HG03103 (cell line): Measurements from ENCODE around the gene PTPRO.
A peak's percentile ranks its signal among the peaks of the same experiment; 100 is the strongest.

Experiments
- ATAC-seq: cut with Tn5 transposase; IDR thresholded peaks from one replicate; pipeline ENCODE4 v1.9.1; 2021; ENCODE audit warnings: low read depth; ENCODE audit not compliant: unreplicated experiment

Gene PTPRO

DNA sequence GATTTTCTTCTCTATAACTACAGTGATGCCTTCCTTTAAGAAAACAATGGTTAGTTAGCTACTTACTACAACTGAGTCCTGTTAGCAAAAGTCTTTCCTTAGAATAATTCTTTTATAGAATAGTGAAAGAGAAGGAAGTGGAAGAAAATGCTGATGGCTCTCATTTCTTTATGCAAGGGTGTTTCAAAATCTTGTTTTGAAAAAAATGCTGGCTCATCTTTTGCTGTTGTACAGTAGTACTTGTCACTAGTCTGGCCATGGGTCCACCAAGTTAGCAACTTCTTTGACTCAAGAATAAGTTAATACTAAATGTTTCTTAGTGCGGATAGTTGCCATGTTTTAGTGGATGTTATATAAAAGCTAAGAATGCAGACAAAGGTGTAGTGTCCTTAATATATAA, 225.4 kb downstream of the PTPRO start:
- ATAC-seq, result no peak

DNA sequence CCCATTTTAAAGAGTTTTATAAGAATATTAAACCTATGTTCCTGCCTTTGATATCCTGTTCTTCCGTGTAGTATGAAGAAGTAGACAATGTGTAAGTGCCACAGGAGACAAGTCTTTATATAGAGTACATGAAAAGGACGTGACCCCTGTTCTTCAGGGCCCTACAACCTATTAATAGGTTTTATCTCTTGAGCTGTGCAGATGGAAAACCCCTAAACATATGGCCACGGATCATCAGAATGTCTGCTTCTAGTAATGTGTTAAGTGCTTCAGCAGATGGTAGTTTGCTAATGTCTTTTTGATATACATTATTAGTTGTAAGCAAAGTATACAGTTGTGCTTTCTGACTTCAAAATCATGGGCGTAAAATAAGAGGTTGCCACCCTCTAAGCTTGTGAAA, 228.5 kb downstream of the PTPRO start:
- no peak for ATAC-seq

DNA sequence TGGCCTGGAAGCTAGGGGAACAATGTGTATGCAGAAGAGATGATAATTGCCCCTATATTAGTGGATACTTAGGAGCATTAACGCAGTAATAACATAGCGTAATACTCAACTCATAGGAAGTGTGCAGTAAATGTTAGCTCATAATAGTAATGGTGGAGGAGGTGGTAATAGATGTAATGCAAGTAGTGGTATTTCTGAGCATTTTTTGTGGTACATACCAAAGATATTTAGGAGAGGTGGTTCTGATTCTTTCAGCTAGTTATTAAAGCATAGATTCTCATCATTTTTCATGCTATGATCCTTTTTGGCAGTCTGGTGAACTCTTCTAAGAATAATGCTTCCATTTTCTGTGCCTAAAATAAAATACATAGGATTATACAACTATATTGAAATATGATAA, 233.1 kb downstream of the PTPRO start:
- ATAC-seq, result no peak

DNA sequence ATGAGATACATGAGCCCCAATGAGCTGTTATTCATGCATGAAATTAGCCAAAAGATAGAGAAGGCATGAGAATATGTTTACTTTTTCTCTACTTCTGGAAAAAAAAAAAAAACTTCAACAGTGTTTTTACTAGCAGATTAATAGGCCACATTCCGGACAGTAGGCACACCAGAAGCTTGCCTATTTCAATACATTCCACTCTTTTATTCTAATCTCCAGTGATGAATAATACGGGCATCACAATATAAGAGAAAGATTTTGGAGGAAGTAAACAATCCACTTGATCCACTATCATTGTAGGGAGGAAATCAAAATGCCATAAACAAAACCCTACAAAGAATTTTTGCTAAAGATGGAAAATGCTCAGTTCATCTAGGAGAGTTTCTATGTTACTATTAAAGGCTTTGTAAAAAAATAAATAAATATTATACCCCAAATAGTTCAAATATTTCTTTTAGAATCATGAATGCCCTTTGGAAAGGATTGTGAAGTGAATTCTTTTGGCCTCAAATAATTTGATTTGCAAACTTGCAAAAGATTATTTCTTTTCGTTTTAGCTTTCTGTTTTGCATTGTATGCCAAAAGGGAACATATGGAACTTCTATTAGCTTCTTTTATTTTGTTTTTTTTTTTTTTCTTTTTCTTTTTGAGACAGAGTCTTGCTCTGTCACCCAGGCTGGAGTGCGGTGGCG, 234.2 kb downstream of the PTPRO start:
- no peak for ATAC-seq

DNA sequence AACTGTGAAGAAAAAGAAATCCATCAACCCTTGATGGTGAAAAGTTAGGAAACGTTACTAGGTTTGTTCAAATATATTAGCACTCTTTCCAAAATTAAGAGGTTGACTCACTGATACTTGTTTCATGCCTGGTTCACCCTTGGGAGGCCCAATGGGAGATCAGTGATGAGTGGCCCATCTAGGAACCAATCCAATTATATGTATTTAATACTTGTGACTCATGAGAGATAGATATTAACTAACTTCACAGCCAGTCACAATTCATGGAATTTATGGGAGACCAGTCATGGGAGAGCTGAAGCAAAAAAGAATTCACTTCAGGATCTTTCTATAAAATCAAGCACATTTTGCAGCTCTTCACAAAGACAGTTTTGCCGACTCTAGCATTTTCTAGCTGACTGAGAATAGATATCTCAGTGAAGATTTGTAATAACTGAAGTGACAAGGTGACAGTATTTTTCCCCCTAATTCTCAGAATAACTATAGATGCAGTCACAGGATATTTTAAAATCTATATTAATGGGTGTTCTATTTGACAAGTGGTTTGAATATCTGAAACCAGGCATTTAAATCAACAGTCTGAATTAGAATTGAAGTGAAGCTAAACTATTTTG, 236.7 kb downstream of the PTPRO start:
- no peak for ATAC-seq

DNA sequence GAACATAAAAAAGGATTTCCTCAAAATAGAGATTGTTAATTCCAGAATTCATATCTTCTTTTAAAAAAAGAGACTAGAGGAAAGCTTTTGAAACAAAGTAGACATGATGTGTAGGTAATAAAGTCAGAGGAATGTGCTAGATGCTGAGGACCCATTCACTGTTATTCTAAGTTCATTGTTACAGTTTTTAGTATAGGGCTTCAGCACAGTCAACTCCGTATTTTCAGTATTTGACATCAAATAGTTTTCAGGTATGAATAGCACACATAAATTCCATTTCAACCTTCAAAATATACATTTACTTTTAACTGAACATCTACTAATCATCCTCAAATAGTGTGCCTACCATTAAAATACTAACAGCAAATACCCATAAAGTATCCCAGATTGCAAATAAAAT, 239.1 kb downstream of the PTPRO start:
- no peak for ATAC-seq

DNA sequence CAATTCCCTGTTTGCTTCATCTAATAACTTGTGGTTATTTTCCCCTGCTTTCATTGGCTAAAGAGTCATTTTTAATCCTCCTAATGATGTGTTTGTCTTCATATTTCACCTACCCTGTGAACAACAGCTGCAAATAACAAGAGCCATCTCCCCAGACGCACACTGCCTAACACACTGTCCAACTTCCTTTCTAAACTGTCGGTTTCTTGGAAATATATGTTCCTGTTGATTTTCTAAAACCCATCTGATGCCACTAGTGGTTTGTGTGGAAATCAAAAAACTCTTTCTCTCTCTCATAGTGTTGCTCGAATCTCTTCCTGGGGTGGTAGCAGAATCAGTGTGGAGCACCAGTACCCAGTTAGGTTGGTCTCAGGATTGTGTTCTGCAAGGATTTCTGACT, 240.0 kb downstream of the PTPRO start:
- ATAC-seq, result no peak

DNA sequence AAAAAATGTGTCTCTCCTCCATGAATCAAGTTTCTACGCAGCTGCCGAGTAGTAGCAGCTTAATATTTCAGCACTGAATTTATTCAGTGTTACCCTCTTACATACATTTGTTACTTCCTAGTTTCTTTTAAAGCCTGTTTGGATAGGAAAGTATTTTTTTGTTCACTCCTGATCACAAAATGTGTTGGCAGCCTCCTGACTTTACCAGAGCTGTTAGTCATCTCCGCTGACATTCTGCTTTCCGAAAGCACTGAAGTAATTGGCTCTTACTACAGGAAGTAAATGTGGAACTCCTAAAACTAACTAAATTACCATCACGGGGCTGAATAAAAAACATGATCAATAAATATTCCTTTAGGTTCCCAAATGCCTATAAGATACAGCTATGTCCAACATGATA, 241.4 kb downstream of the PTPRO start:
- ATAC-seq, result peak; percentile 46

DNA sequence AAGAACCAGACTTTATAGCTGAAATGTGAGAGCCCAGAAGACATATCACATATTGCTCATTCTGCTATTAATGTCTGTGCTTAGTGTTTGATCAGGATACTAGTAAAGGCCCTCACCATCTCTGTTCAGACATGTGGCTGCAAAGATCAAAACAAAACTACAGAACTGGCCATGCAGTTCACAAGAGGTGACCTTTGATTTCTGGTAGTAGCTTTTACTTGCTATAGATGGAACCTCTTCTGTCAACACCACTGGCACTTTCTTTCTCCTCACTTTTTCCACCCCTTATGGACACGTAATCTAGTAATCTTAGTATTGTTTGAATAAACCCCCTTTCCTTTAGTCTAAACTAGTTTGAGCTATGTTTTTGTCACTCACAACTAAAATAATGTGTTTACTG, 252.0 kb downstream of the PTPRO start:
- ATAC-seq, result no peak

DNA sequence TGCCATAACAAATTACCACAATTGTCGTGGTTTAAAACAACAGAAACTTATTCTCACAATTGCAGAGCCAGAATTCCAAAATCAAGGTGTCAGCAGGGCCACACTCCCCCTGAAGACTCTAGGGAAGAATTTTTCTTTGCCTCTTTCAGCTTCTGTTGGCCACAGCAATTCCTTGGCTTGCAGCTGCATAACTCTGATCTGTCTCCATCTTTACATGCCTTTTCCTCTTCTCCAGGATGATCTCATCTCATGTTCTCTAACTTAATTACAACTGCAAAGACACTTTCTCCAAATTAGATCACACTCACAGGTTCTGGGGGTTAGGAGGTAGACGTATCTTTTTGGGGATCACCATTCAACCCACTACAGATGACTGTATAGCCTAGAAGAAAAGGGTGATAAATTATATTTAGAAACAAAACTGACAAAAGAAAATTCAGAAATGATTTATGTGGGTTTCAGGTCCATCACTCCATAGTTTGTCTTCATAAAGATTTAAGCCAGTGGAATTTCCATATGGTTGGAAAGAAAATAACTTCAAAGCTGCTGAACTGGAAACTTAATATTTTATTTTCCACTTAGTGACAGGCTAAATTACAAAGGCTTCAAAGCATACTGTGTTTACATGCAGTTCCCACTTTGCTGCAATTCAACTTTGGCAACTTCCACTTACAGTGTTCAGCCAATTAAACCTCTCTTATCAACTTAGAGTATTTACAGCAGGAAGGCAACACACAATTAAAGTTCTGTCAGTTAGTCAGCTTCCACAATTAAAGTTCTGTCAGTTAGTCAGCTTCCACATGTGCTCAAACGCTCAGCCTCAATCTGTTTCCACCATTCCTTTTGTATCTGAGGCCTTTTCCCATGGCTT, 253.6 kb downstream of the PTPRO start:
- no peak for ATAC-seq

DNA sequence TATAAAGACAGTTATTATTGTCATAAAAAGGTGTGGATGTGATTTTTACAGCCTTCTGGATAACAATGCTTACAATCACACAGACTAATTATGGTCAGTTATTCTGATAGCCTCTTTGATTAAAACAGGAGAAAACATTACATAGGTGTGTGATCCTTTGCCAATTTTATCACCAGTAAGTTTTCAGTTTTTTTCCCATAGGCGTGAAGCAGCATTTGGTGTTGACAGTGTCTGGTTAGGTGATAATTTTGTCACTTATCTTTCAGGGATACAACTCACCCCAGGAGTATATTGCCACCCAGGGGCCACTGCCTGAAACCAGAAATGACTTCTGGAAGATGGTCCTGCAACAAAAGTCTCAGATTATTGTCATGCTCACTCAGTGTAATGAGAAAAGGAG, 258.1 kb downstream of the PTPRO start:
- ATAC-seq, result no peak

DNA sequence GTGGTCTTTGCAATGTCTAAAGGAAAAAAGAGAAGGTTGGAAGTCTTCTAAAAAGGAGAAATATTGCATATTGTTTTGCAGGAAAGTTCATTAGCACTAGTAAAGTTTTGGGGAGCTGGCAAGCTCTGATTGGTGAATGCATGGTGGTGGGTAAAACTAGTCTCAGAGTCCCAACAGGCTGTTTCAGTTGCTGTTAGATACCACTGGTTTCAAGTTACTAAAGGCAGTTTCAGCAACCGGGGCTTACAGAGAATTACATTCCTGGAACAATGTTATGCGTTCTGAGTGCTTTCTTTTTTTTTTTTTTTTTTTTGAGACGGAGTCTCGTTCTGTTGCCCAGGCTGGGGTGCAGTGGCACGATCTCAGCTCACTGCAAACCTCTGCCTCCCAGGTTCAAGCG, 258.7 kb downstream of the PTPRO start:
- ATAC-seq, result no peak

DNA sequence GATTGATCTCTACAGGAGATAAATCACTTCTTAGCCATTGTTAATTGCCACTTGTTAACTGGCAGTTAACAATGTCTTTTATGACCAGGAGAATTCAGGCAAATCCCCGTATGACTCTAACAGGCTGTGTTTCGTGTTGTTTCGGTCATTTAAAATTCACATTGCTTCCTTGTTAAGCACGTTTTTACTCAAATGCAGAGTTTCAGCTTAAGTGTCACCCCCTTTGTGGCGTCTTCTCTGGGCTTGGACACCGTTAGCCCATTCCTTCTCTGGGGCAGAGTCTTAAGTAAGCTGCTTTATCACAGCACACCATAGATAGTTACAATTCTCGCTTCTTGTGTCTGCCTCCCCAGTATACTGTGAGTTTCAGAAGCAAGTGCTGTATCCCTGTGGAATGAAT, 261.5 kb downstream of the PTPRO start:
- no peak for ATAC-seq

DNA sequence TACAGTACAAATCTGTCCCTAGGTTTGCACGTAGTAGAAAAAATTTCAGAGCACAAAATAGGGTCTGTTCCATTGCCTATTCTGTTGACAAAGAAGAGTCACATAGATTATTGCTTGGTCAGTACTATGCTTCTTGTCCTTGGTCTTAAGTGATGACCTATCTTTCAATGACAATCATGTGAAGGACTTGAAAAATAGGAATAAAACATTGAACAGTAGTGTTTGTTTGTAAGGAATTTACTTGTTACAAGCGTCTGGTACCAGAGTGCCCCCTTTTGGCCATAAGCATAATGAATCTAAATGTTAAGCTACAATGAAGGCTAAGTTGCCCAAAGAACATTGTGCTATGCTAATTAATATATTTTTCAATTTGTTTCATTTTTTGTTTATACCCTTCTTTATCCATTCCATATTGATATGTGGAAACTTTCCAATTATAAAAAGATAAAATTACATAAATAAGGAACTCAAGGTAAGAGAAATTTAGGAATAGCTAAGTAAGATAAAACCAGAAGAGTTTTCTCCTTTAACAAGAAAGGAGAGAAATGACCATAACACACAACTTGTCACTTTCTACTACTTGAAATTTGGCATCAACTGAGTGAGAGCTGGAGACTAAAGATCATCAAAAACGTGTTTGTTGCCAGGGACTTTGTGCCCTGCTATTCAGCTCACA, 262.2 kb downstream of the PTPRO start:
- ATAC-seq, result peak; percentile 49

DNA sequence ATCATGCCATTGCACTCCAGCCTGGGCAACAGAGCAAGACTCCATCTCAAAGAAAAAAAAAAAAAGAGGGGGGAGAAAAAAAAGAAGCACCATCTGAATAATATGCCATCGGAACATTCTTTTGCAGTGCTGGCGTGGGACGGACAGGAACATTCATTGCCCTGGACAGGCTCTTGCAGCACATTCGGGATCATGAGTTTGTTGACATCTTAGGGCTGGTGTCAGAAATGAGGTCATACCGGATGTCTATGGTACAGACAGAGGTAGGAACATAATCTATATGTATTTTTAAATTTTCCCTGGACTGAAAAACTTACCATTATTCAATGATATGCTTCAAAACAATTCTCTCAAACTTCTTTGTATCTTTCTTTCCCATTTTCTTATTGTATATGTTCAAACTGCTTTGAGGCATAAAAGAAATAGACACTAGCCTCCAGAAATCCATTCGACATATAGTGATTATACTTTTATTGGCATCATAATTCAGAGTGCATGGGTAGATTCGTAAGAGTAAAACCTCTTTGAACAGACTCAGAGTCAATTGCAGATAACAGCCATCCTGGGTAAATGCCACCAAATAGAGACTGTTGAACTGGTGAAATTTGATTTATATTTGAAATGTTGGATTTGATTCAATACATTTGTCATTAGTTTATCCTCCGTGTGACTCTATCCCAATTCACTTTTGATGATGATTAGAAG, 267.2 kb downstream of the PTPRO start:
- ATAC-seq, result no peak

DNA sequence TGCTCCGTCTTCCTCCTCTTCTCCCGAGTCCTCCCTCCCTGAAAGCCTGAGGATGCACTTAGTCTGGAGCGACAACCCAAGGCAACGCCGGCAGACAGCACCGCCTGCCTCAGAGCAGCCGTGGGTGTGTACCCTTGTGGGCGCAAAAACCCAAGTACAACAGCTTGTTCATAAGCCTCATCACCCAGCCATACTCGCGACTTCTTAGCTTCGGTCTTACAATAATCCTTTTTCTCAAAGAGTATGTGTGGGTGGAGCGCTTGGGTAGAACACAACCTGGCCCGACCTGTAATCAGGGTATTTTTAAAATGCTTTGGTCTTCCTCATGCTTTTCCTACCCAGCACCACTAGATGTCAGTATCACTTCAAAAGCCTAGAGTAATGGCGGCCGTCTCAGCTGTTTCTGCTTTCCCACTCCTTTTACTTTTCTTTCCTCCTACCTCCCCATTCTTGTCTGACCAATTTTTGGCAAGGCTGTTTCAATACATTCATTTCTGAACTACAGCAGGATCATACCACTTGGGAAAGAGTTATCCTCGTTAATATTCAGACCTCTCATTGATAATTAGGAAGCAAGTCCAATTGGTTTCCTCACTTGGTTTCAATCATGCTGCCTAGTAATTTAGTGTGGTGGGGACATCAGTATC, 268.0 kb downstream of the PTPRO start:
- peak; percentile 90 for ATAC-seq

DNA sequence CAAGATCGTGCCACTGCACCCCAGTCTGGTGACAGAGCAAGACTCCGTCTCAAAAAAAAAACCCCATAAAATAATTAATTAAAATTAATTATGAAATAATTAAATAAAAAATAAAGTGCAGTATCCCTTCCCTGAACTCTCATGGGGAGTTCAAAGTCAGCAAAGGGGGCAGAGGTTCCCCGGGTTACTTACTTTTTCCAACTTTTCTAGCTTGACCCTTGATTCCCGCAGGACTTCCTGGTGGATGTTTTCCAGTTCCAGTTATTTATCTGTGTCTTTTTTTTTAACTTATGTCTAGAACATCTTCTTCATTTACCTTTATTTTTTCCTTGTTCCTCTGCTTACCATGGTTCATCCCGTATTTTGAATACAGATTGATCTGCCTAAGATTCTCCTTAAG, 269.5 kb downstream of the PTPRO start:
- no peak for ATAC-seq

DNA sequence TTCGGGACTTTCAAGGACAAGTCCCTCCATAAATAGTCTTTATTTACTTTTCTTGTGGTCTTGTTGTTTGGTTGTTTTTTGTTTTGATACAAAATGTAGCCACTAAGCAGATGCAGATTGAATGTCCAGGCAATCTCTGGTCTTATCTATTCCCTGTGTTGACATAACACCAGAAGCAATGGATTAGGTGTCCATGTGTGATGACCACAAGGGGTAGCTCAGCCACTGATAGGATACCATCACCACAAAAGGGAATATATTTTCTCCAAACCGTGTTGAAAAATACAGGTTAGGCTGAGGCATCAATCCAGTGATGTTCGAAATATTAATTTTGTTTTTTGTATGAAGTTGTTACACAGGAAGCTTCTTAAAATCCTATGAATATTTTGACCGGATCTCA, 270.6 kb downstream of the PTPRO start:
- no peak for ATAC-seq

DNA sequence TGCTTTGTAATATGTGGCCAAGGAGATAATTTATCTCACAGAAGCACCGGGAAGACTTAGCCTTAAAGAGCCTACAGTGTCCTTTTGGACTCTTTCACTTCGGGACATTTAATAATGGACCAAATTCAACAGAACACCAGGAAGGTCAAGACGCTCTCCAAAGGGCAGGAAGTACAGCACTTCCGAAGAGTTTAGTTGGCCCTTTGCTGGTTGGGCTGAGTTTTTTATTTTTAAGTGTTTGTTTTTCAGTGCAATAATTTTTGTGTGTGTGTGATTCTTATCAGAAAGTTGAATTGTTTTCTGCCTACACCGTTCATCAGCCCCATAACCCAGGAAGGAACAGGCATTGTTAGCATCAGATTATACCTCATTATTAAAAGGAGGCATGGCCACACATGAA, 273.9 kb downstream of the PTPRO start:
- no peak for ATAC-seq
